Neural cell (in vitro differentiated cells): ENCODE data around the gene TNFSF12. TPM values are rescaled to one million over a fixed set of nuclear protein-coding genes. Genes with fewer than 3 reads are reported as not detected.

ENCODE experiments used
- H2AFZ ChIP-seq: fragments of 200-600, 300-800 bp; sonication (generic), shearing (Covaris generic); 2 replicates; pipeline ENCODE4 v1.6.0; 2014; ENCODE audit warnings: low read depth, mild to moderate bottlenecking, antibody characterized with exemption, low read length, moderate library complexity
- H3F3A ChIP-seq: fragments of 200-600 bp; shearing (Covaris generic); 2 replicates; pipeline ENCODE4 v1.6.1; 2016; ENCODE audit warnings: mild to moderate bottlenecking, moderate library complexity, mixed read lengths, antibody characterized with exemption, low read length; ENCODE audit not compliant: insufficient read depth, poor library complexity, severe bottlenecking
- H3K27ac ChIP-seq: fragments of 200-600, 300-800 bp; sonication (generic), shearing (Covaris generic); 2 replicates; pipeline ENCODE4 v1.5.1; 2014; ENCODE audit warnings: mild to moderate bottlenecking, low read length, moderate library complexity
- H3K27me3 ChIP-seq: fragments of 300-800, 200-600 bp; sonication (generic), shearing (Covaris generic); 2 replicates; pipeline ENCODE4 v1.6.0; 2014; ENCODE audit warnings: mild to moderate bottlenecking, low read depth, low read length, moderate library complexity; ENCODE audit not compliant: insufficient read depth
- H3K36me3 ChIP-seq: fragments of 300-800, 200-600 bp; sonication (generic), shearing (Covaris generic); 2 replicates; pipeline ENCODE4 v1.5.1; 2014; ENCODE audit warnings: mild to moderate bottlenecking, antibody characterized with exemption, low read length, moderate library complexity; ENCODE audit not compliant: insufficient read depth
- H3K4me2 ChIP-seq: fragments of 300-800, 200-600 bp; sonication (generic), shearing (Covaris generic); 2 replicates; pipeline ENCODE4 v1.6.0; 2014; ENCODE audit warnings: mild to moderate bottlenecking, low read length
- H3K4me3 ChIP-seq: fragments of 300-800, 200-600 bp; sonication (generic), shearing (Covaris generic); 2 replicates; pipeline ENCODE4 v1.5.1; 2014; ENCODE audit warnings: mild to moderate bottlenecking, low read length, moderate library complexity
- H3K79me2 ChIP-seq: fragments of 200-600 bp; shearing (Covaris generic); replicated peaks from 2 replicates; pipeline ENCODE4 v1.6.0; 2014; ENCODE audit warnings: mild to moderate bottlenecking, low read length, moderate library complexity; ENCODE audit not compliant: insufficient read depth
- H3K9ac ChIP-seq: fragments of 300-800, 200-600 bp; sonication (generic), shearing (Covaris generic); 2 replicates; pipeline ENCODE4 v1.6.1; 2016; ENCODE audit warnings: mild to moderate bottlenecking, low read length, mixed read lengths
- H3K9me2 ChIP-seq: fragments of 200-600 bp; shearing (Covaris generic); 2 replicates; pipeline ENCODE4 v1.6.1; 2016; ENCODE audit warnings: mild to moderate bottlenecking, low read length, mixed read lengths; ENCODE audit not compliant: insufficient read depth
- H3K9me3 ChIP-seq: fragments of 200-600, 300-800 bp; sonication (generic), shearing (Covaris generic); 2 replicates; pipeline ENCODE4 v1.6.1; 2016; ENCODE audit warnings: mild to moderate bottlenecking, mixed run types, low read length, moderate library complexity, mixed read lengths
- H4K20me1 ChIP-seq: fragments of 200-600 bp; shearing (Covaris generic); 2 replicates; pipeline ENCODE4 v1.6.1; 2016; ENCODE audit warnings: mild to moderate bottlenecking, mixed run types; ENCODE audit not compliant: insufficient read depth
- EP300 ChIP-seq: fragments of 450-650 bp; conservative IDR thresholded peaks from 2 replicates; pipeline ENCODE4 v1.6.1; 2014; ENCODE audit warnings: antibody characterized with exemption, mild to moderate bottlenecking, moderate library complexity; ENCODE audit not compliant: poor library complexity, severe bottlenecking
- EZH2 ChIP-seq: fragments of 200-600, 300-800 bp; shearing (Covaris generic), sonication (generic); IDR thresholded peaks from 2 replicates; pipeline ENCODE4 v1.6.1; 2014; ENCODE audit warnings: antibody characterized with exemption, low read length, borderline replicate concordance, mild to moderate bottlenecking; ENCODE audit not compliant: insufficient read depth, poor library complexity, severe bottlenecking
- MXI1 ChIP-seq: fragments of 450-650 bp; conservative IDR thresholded peaks from 2 replicates; pipeline ENCODE4 v1.6.1; 2014; ENCODE audit warnings: antibody characterized with exemption, mild to moderate bottlenecking; ENCODE audit not compliant: poor library complexity, severe bottlenecking
- POLR2AphosphoS5 ChIP-seq: IDR thresholded peaks from 2 replicates; pipeline ENCODE4 v1.6.1; 2012
- RAD21 ChIP-seq: fragments of 450-650 bp; conservative IDR thresholded peaks from 2 replicates; pipeline ENCODE4 v1.6.1; 2014; ENCODE audit warnings: antibody characterized with exemption, mild to moderate bottlenecking, moderate library complexity
- SMC3 ChIP-seq: fragments of 450-650 bp; conservative IDR thresholded peaks from 2 replicates; pipeline ENCODE4 v1.6.1; 2014; ENCODE audit warnings: antibody characterized with exemption, mild to moderate bottlenecking, moderate library complexity; ENCODE audit not compliant: poor library complexity
- TAF1 ChIP-seq: IDR thresholded peaks from 2 replicates; pipeline ENCODE4 v1.6.1; 2012; ENCODE audit warnings: low read depth
- polyA plus RNA-seq: library from polyadenylated mRNA; depleted of rRNA; stranded (reverse); fragments of >200 nt; gene quantifications from 2 replicates; pipeline ENCODE4 v1.2.3, GENCODE V29; 2014
- TF ChIP-seq, protein P1 (sequence below): IDR thresholded peaks from 2 replicates; pipeline ENCODE4 v1.6.1; 2012; ENCODE audit warnings: borderline replicate concordance
- TF ChIP-seq, protein P2 (sequence below): fragments of 450-650 bp; IDR thresholded peaks from 2 replicates; pipeline ENCODE4 v1.5.1; 2014; ENCODE audit warnings: antibody characterized with exemption, mild to moderate bottlenecking, moderate library complexity; ENCODE audit not compliant: poor library complexity, severe bottlenecking

TNFSF12 gene
- polyA plus RNA-seq, 1 donor from 2014 or later = not detected

DNA sequence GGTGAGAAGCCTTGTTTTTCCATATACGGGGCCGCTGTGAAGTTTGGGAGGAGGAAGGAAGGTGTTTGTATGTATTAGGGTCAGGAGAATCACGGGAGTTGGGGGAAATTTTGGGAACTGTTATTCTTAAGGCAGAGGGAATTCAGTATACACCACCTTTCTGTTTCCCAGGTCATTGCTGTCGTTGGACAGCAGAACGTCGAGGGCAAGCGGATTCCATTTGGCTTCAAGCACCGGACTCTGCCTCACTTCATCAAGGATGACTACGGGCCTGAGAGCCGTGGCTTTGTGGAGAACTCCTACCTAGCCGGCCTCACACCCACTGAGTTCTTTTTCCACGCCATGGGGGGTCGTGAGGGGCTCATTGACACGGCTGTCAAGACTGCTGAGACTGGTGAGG lies 47.1 kb upstream of the TNFSF12 start:
- Histone ChIP-seq H3K9me2 (no peaks in the 10 kb centered on the region), H3K9ac (no peak overlapping the region), H2AFZ (no peak overlapping the region), H3K27ac (no peak overlapping the region), H3K4me3 (no peak overlapping the region), H3K4me2 (no peak overlapping the region), H3K79me2 (no peaks in the 10 kb centered on the region), H3K36me3 (no peaks in the 10 kb centered on the region), H3K27me3 (no peaks in the 10 kb centered on the region), H3F3A (no peaks in the 10 kb centered on the region), H3K9me3 (no peaks in the 10 kb centered on the region), H4K20me1 (no peaks in the 10 kb centered on the region)
- TF ChIP-seq, protein P1, sequence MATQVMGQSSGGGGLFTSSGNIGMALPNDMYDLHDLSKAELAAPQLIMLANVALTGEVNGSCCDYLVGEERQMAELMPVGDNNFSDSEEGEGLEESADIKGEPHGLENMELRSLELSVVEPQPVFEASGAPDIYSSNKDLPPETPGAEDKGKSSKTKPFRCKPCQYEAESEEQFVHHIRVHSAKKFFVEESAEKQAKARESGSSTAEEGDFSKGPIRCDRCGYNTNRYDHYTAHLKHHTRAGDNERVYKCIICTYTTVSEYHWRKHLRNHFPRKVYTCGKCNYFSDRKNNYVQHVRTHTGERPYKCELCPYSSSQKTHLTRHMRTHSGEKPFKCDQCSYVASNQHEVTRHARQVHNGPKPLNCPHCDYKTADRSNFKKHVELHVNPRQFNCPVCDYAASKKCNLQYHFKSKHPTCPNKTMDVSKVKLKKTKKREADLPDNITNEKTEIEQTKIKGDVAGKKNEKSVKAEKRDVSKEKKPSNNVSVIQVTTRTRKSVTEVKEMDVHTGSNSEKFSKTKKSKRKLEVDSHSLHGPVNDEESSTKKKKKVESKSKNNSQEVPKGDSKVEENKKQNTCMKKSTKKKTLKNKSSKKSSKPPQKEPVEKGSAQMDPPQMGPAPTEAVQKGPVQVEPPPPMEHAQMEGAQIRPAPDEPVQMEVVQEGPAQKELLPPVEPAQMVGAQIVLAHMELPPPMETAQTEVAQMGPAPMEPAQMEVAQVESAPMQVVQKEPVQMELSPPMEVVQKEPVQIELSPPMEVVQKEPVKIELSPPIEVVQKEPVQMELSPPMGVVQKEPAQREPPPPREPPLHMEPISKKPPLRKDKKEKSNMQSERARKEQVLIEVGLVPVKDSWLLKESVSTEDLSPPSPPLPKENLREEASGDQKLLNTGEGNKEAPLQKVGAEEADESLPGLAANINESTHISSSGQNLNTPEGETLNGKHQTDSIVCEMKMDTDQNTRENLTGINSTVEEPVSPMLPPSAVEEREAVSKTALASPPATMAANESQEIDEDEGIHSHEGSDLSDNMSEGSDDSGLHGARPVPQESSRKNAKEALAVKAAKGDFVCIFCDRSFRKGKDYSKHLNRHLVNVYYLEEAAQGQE = no peak
- TF ChIP-seq EZH2 (no peak), SMC3 (no peak), MXI1 (no peak), TAF1 (no peak), POLR2AphosphoS5 (no peak), EP300 (no peak), RAD21 (no peak)
- TF ChIP-seq, protein P2, sequence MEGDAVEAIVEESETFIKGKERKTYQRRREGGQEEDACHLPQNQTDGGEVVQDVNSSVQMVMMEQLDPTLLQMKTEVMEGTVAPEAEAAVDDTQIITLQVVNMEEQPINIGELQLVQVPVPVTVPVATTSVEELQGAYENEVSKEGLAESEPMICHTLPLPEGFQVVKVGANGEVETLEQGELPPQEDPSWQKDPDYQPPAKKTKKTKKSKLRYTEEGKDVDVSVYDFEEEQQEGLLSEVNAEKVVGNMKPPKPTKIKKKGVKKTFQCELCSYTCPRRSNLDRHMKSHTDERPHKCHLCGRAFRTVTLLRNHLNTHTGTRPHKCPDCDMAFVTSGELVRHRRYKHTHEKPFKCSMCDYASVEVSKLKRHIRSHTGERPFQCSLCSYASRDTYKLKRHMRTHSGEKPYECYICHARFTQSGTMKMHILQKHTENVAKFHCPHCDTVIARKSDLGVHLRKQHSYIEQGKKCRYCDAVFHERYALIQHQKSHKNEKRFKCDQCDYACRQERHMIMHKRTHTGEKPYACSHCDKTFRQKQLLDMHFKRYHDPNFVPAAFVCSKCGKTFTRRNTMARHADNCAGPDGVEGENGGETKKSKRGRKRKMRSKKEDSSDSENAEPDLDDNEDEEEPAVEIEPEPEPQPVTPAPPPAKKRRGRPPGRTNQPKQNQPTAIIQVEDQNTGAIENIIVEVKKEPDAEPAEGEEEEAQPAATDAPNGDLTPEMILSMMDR = no peak

- H3K27ac ChIP-seq = no peak overlapping the region
- H4K20me1 ChIP-seq = no peaks in the 10 kb centered on the region
- H3K9me3 ChIP-seq = no peaks in the 10 kb centered on the region
- H3K79me2 ChIP-seq = no peaks in the 10 kb centered on the region
- H3K36me3 ChIP-seq = no peaks in the 10 kb centered on the region
- no peak overlapping the region for H3K4me2 ChIP-seq
- no peak overlapping the region for H3K4me3 ChIP-seq
- H3K9ac ChIP-seq = no peak overlapping the region
- no peaks in the 10 kb centered on the region for H3K27me3 ChIP-seq
- H2AFZ ChIP-seq = no peak overlapping the region
- H3K9me2 ChIP-seq = no peaks in the 10 kb centered on the region
- TF ChIP-seq EZH2 (no peak), MXI1 (no peak), SMC3 (no peak), TAF1 (no peak), RAD21 (no peak), EP300 (no peak), POLR2AphosphoS5 (no peak)
- TF ChIP-seq, protein P2 = no peak
- TF ChIP-seq, protein P1 = no peak
- no peaks in the 10 kb centered on the region for H3F3A ChIP-seq
These were observed 46.5 kb upstream of the TNFSF12 start for GRCh38 chr17:7502171-7502847.
